Endothelial cell of umbilical vein (primary cell): Measurements from ENCODE around the gene AKAP6.

ENCODE experiments used
- CTCF ChIP-seq, 2 donors: IDR thresholded peaks; 1 replicate in 1 of 2; 2 replicates in 1 of 2; pipeline ENCODE4 v1.5.1; 2011; ENCODE audit warnings: low read length in 2 of 2, mild to moderate bottlenecking in 2 of 2, moderate library complexity in 2 of 2, control low read depth in 1 of 2, inconsistent platforms in 1 of 2, low read depth in 1 of 2; ENCODE audit not compliant: insufficient read depth in 1 of 2; ENCODE audit errors: extremely low read depth in 1 of 2
- EZH2 ChIP-seq: IDR thresholded peaks from 2 replicates; pipeline ENCODE4 v1.6.1; 2012; ENCODE audit warnings: borderline replicate concordance, low read depth, mild to moderate bottlenecking, moderate library complexity, low read length, inconsistent platforms; ENCODE audit not compliant: severe bottlenecking
- JUN ChIP-seq: IDR thresholded peaks from 2 replicates; pipeline ENCODE4 v1.6.1; 2011; ENCODE audit warnings: borderline replicate concordance, low read depth; ENCODE audit not compliant: insufficient read length, insufficient read depth
- POLR2A ChIP-seq: IDR thresholded peaks from 2 replicates; pipeline ENCODE4 v1.6.1; 2012; ENCODE audit warnings: low read depth, mild to moderate bottlenecking, control low read depth, low read length
- POLR2AphosphoS5 ChIP-seq: IDR thresholded peaks from 2 replicates; pipeline ENCODE4 v1.6.1; 2012; ENCODE audit warnings: low read depth, mild to moderate bottlenecking, control low read depth, low read length, moderate library complexity; ENCODE audit not compliant: insufficient read depth

GRCh38 chr14:32324601-32325000 is 4.5 kb upstream of the AKAP6 start:
- TF ChIP-seq JUN (no peak), POLR2A (no peak), CTCF (IDR thresholded peaks at IDR 0.05; ENCODE audit: extremely low read depth in 1 of 2, insufficient read depth in 1 of 2, low read depth in 1 of 2, low read length in 2 of 2) (no peak), POLR2AphosphoS5 (no peak), EZH2 (no peak)
